ENCODE data around the gene TOPBP1.

DNA sequence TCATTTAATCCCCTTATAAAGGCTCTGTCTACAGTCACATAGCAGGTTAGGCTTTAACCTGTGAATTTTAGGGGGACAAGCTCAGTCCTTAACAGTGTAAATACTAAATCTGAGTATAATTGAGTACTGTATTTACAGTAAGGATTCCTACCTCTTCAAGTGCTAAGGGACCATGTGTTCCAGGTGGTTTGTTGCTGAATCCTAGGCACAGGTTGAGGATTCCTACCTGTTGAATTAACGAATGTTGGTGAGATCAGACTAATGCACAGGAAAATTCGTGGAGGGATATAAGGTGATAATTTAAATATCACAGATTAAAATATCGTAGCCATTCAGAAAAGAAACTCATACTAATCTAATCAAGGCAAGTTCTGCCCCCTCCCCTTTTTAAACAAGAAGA is 63.3 kb downstream of the TOPBP1 start:
- TF ChIP-seq EZH2 (optimal IDR thresholded peaks at IDR 0.05; ENCODE audit: low read depth, low read length) (no peak), EZH2phosphoT487 (IDR thresholded peaks at IDR 0.05; ENCODE audit: low read length) (no peak)
- TF ChIP-seq, protein P1, sequence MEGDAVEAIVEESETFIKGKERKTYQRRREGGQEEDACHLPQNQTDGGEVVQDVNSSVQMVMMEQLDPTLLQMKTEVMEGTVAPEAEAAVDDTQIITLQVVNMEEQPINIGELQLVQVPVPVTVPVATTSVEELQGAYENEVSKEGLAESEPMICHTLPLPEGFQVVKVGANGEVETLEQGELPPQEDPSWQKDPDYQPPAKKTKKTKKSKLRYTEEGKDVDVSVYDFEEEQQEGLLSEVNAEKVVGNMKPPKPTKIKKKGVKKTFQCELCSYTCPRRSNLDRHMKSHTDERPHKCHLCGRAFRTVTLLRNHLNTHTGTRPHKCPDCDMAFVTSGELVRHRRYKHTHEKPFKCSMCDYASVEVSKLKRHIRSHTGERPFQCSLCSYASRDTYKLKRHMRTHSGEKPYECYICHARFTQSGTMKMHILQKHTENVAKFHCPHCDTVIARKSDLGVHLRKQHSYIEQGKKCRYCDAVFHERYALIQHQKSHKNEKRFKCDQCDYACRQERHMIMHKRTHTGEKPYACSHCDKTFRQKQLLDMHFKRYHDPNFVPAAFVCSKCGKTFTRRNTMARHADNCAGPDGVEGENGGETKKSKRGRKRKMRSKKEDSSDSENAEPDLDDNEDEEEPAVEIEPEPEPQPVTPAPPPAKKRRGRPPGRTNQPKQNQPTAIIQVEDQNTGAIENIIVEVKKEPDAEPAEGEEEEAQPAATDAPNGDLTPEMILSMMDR (IDR thresholded peaks at IDR 0.05; ENCODE audit: low read length): no peak

Data from MM.1S (cell line).